ENCODE data around the gene ZFYVE9. TPM values are rescaled to one million over a fixed set of nuclear protein-coding genes. Genes with fewer than 3 reads are reported as not detected.

The ZFYVE9 gene
- total and polyA plus RNA-seq, 2 of the 13 experiments (the other 11 are each of a cell fraction or from before 2014, with no cell fraction given), result 9.2 to 19.8 TPM

DNA sequence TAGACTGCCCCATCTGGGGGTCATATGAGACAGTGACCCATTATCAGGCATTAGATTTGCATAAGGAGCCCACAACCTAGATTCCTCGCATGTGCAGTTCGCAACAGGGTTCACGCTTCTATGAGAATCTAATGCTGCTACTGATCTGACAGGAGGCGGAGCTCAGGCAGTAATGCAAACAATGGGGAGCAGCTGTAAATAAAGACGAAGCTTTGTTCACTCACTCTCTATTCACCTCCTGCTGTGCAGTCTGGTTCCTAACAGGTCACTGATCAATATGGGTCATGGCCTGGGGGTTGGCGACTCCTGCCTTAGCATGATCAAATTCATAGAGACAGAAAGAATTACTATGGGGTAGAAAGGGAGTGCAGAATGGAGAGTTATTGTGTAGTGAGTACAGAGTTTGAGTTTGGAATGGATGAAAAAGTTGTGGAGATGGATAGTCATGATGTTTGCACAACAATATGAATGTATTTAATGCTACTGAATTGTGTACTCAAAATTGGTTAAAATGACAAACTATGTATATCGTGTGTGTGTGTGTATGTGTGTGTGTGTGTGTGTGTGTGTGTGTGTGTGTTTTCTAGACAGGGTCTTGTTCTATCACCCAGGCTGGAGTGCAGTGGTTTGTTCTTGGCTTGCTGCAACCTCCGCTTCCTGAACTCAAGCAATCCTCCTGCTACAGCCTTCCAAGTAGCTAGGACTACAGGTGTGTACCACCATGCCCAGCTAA, 43.6 kb upstream of the ZFYVE9 start (continued):
- TF ChIP-seq, protein P1, sequence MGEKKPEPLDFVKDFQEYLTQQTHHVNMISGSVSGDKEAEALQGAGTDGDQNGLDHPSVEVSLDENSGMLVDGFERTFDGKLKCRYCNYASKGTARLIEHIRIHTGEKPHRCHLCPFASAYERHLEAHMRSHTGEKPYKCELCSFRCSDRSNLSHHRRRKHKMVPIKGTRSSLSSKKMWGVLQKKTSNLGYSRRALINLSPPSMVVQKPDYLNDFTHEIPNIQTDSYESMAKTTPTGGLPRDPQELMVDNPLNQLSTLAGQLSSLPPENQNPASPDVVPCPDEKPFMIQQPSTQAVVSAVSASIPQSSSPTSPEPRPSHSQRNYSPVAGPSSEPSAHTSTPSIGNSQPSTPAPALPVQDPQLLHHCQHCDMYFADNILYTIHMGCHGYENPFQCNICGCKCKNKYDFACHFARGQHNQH (CRISPR knock-in tag; IDR thresholded peaks at IDR 0.05), result peak; percentile 65; the same call in 1 of the 2 replicates
- TF ChIP-seq ZBTB25 (CRISPR knock-in tag; IDR thresholded peaks at IDR 0.05), result no peak; the same call in 1 of the 2 replicates
- TF ChIP-seq FOXA3 (CRISPR knock-in tag; IDR thresholded peaks at IDR 0.05), result peak; percentile 95
- TF ChIP-seq SP4 (CRISPR knock-in tag; IDR thresholded peaks at IDR 0.05), result no peak
- TF ChIP-seq MIER2 (CRISPR knock-in tag; IDR thresholded peaks at IDR 0.05), result no peak
- TF ChIP-seq, protein P2, sequence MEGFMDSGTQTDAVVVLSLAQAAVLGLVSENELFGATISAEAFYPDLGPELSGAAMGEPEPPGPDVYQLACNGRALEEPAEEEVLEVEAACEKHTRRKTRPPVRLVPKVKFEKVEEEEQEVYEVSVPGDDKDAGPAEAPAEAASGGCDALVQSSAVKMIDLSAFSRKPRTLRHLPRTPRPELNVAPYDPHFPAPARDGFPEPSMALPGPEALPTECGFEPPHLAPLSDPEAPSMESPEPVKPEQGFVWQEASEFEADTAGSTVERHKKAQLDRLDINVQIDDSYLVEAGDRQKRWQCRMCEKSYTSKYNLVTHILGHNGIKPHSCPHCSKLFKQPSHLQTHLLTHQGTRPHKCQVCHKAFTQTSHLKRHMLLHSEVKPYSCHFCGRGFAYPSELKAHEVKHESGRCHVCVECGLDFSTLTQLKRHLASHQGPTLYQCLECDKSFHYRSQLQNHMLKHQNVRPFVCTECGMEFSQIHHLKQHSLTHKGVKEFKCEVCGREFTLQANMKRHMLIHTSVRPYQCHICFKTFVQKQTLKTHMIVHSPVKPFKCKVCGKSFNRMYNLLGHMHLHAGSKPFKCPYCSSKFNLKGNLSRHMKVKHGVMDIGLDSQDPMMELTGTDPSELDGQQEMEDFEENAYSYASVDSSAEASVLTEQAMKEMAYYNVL (CRISPR knock-in tag; IDR thresholded peaks at IDR 0.05; ENCODE audit: borderline replicate concordance), result peak; percentile 81; the same call in 1 of the 2 replicates
- TF ChIP-seq ZKSCAN5 (CRISPR knock-in tag; IDR thresholded peaks at IDR 0.05), result no peak
- TF ChIP-seq TIGD3 (CRISPR knock-in tag; IDR thresholded peaks at IDR 0.05; ENCODE audit: borderline replicate concordance), result no peak
- TF ChIP-seq, protein P3, sequence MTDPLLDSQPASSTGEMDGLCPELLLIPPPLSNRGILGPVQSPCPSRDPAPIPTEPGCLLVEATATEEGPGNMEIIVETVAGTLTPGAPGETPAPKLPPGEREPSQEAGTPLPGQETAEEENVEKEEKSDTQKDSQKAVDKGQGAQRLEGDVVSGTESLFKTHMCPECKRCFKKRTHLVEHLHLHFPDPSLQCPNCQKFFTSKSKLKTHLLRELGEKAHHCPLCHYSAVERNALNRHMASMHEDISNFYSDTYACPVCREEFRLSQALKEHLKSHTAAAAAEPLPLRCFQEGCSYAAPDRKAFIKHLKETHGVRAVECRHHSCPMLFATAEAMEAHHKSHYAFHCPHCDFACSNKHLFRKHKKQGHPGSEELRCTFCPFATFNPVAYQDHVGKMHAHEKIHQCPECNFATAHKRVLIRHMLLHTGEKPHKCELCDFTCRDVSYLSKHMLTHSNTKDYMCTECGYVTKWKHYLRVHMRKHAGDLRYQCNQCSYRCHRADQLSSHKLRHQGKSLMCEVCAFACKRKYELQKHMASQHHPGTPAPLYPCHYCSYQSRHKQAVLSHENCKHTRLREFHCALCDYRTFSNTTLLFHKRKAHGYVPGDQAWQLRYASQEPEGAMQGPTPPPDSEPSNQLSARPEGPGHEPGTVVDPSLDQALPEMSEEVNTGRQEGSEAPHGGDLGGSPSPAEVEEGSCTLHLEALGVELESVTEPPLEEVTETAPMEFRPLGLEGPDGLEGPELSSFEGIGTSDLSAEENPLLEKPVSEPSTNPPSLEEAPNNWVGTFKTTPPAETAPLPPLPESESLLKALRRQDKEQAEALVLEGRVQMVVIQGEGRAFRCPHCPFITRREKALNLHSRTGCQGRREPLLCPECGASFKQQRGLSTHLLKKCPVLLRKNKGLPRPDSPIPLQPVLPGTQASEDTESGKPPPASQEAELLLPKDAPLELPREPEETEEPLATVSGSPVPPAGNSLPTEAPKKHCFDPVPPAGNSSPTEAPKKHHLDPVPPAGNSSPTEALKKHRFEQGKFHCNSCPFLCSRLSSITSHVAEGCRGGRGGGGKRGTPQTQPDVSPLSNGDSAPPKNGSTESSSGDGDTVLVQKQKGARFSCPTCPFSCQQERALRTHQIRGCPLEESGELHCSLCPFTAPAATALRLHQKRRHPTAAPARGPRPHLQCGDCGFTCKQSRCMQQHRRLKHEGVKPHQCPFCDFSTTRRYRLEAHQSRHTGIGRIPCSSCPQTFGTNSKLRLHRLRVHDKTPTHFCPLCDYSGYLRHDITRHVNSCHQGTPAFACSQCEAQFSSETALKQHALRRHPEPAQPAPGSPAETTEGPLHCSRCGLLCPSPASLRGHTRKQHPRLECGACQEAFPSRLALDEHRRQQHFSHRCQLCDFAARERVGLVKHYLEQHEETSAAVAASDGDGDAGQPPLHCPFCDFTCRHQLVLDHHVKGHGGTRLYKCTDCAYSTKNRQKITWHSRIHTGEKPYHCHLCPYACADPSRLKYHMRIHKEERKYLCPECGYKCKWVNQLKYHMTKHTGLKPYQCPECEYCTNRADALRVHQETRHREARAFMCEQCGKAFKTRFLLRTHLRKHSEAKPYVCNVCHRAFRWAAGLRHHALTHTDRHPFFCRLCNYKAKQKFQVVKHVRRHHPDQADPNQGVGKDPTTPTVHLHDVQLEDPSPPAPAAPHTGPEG (CRISPR knock-in tag; IDR thresholded peaks at IDR 0.05), result no peak
- TF ChIP-seq ARNT2 (CRISPR knock-in tag; IDR thresholded peaks at IDR 0.05; ENCODE audit: low read depth), result no peak
- TF ChIP-seq ZNF354B (CRISPR knock-in tag; IDR thresholded peaks at IDR 0.05), result no peak
- no peak for TF ChIP-seq ZNF629 (CRISPR knock-in tag; conservative IDR thresholded peaks at IDR 0.05)
- TF ChIP-seq ZNF207 (IDR thresholded peaks at IDR 0.05; ENCODE audit: borderline replicate concordance), result no peak
- no peak for TF ChIP-seq ESRRA (CRISPR knock-in tag; IDR thresholded peaks at IDR 0.05; ENCODE audit: low read depth)
- TF ChIP-seq BATF2 (CRISPR knock-in tag; IDR thresholded peaks at IDR 0.05), result no peak
- no peak for TF ChIP-seq TAF1 (CRISPR knock-in tag; IDR thresholded peaks at IDR 0.05)

All from HepG2 (cell line).